ENCODE measurements around the gene ROCK2. TPM values are rescaled to one million over a fixed set of nuclear protein-coding genes. Genes with fewer than 3 reads are reported as not detected.
A peak's percentile ranks its signal among the peaks of the same experiment; 100 is the strongest.

Gene ROCK2
- total and polyA plus RNA-seq, 9 donors: 27.6 to 47.9 (median 40.8) TPM

DNA sequence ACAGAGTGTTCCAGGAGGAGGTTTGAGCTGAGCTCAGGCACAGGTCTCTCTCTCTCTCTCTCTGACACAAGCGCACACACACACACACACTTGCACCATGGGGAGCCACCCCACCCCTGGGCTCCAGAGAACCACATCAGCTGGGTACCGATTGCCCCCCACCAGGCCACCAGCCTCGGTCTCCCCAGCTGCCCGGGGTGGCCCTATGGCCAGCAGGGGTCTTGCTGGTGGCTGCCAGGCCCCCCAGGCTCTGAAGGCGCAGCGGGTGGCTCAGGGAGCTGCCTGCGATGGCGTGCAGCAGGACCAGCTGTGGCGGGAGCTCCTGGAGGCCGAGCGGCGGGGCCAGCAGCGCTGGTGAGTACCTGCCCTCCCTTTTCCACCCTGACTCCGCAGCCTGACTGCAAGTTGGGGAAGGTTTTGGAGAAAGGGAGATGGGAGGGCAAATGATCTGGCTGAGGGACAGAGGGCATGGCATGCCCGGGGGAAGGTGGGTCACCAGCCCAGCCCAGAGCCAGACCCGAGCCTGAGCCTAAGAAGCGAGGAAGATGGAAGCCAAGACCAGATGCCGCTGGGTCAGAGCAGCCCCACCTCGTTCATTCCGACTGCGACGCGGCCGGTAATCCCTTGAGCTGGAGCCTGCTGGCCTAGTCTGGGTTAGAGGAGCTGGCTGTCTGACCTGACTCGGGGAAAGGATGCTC is 211.0 kb downstream of the ROCK2 start:
- peaks cover 6% of the 10 kb centered on the region for H3K27me3 ChIP-seq (ENCODE audit: control insufficient read depth, insufficient read depth, low read length)
- peak; percentile 46 for DNase-seq
- peaks cover 26% of the 10 kb centered on the region for H3K4me1 ChIP-seq (ENCODE audit: control insufficient read depth, insufficient read depth, low read length)
- no peaks in the 10 kb centered on the region for H3K9me3 ChIP-seq (replicated peaks; ENCODE audit: control insufficient read depth, low read depth, low read length)
- WGBS (ENCODE audit: insufficient coverage): 4% methylated on average over 16 of the region's 25 CpGs
- H3K27ac ChIP-seq (ENCODE audit: low read length): no peak overlapping the region
- no peaks in the 10 kb centered on the region for H3K36me3 ChIP-seq (ENCODE audit: control insufficient read depth, insufficient read depth, low read length)
- H3K4me3 ChIP-seq (ENCODE audit: low read length): peak overlapping the region; percentile 47

DNA sequence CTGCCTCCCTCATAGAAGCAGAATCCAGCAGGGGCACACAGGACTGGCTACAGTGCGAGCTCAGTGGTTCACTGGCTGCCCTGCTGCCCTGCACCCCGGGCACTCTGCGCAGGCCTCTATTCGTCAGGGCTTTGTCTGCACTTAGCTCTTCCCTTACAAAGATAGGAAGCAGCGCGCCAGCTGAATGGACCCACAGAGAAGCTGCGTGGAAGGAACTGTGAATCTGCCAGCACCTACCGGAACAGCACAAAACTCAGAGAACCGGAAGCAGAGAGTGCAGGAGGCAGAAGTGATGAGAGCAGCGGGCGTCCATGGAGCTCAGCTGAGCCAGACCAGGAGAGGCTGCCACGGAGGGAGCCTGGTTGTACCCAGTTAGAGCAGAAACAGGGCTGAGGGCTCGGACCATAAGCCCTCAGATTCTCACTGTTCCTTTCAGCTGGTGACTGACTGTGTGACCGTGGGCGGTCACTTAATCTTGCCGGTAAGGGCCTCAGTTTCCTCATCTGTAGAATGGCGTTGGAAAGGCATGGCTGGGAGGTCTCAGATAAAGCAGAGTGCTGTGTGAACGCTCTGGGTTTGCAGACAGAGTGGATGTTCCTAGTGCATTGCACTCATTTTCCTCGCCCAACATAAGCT is 212.3 kb downstream of the ROCK2 start:
- Histone ChIP-seq H3K27me3 (ENCODE audit: control insufficient read depth, insufficient read depth, low read length) (peaks cover 6% of the 10 kb centered on the region), H3K4me1 (ENCODE audit: control insufficient read depth, insufficient read depth, low read length) (peaks cover 26% of the 10 kb centered on the region), H3K36me3 (ENCODE audit: control insufficient read depth, insufficient read depth, low read length) (no peaks in the 10 kb centered on the region), H3K27ac (ENCODE audit: low read length) (no peak overlapping the region), H3K9me3 (replicated peaks; ENCODE audit: control insufficient read depth, low read depth, low read length) (no peaks in the 10 kb centered on the region), H3K4me3 (ENCODE audit: low read length) (no peak overlapping the region)
- 81% methylated on average over 15 of the region's 19 CpGs for WGBS (ENCODE audit: insufficient coverage)
- no peak for DNase-seq

DNA sequence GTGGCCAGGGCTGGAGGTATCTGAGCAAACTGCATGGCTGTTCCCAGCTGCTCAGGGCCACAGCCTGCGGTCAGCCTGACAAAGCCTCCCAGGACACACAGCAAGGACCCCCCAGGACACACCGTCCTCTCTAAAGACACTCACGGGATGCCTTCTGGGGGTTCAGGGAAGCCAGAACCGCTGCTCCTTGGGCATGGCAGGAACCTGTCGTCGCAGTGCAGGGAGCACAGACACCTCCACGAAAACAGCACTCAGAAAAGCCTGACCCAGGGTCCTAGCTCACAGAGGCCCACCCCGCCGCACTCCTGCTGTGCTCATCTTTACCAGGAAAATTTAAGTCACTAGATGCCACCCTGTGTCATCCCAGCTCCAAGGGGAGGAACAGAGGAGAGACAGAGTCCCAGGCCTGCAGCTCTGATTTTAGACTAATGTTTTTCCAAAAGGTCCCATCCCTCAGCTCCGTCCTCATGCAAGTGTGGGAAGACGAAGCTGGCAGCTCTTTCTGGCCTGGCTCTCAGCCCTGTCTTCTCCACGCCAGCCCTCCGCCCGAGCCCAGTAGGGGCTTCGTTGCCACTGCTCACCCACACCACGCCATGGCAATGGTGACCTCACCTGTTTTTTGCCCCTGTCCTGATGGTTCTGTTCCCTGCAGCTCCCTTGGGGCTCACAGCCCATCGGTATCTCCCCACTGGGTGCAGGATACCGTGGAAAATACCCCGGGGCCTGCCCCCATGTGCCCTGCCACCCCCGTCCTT is 213.1 kb downstream of the ROCK2 start:
- Histone ChIP-seq H3K4me3 (ENCODE audit: low read length) (no peak overlapping the region), H3K9me3 (replicated peaks; ENCODE audit: control insufficient read depth, low read depth, low read length) (no peaks in the 10 kb centered on the region), H3K27me3 (ENCODE audit: control insufficient read depth, insufficient read depth, low read length) (peaks cover 2% of the 10 kb centered on the region), H3K27ac (ENCODE audit: low read length) (no peak overlapping the region), H3K36me3 (ENCODE audit: control insufficient read depth, insufficient read depth, low read length) (no peaks in the 10 kb centered on the region), H3K4me1 (ENCODE audit: control insufficient read depth, insufficient read depth, low read length) (peaks cover 26% of the 10 kb centered on the region)
- DNase-seq: no peak
- WGBS (ENCODE audit: insufficient coverage): 73% methylated on average over 17 of the region's 20 CpGs

Other genes starting within 250 kb of the ROCK2 start
- 10.7 TPM for gene SLC66A3, start 189.2 kb downstream of the ROCK2 start, total RNA-seq
- 10 to 100 TPM; 10.5 to 17.0 (median 12.9) TPM for gene SLC66A3, start 189.2 kb downstream of the ROCK2 start, polyA plus RNA-seq (ENCODE audit: insufficient read depth in 1 of 8, insufficient read length in 8 of 8, low replicate concordance in 1 of 8)
- 15.0 TPM for gene E2F6, start 121.5 kb upstream of the ROCK2 start, total RNA-seq
- 10 to 100 TPM; 16.8 to 23.2 (median 18.9) TPM for gene E2F6, start 121.5 kb upstream of the ROCK2 start, polyA plus RNA-seq (ENCODE audit: insufficient read depth in 1 of 8, insufficient read length in 8 of 8, low replicate concordance in 1 of 8)
- 7.2 TPM for gene GREB1, start 189.4 kb upstream of the ROCK2 start, total RNA-seq
- 10 to 100 TPM in 5 of 8 donors, 1 to 10 TPM in 3; 6.5 to 14.4 (median 10.7) TPM for gene GREB1, start 189.4 kb upstream of the ROCK2 start, polyA plus RNA-seq (ENCODE audit: insufficient read depth in 1 of 8, insufficient read length in 8 of 8, low replicate concordance in 1 of 8)